HG02642 (cell line): ENCODE data around the gene ANOS1.

Experiments used
- ATAC-seq: cut with Tn5 transposase; IDR thresholded peaks from one replicate; pipeline ENCODE4 v1.9.1; 2021; ENCODE audit warnings: mild to moderate bottlenecking; ENCODE audit not compliant: unreplicated experiment, poor library complexity

Gene ANOS1

GRCh38 chrX:8720136-8720535 lies 11.8 kb downstream of the ANOS1 start:
- no peak for ATAC-seq

- no peak for ATAC-seq
These were observed 14.6 kb downstream of the ANOS1 start for GRCh38 chrX:8717354-8717753.

GRCh38 chrX:8714164-8714563 lies 17.8 kb downstream of the ANOS1 start:
- ATAC-seq = no peak

- no peak for ATAC-seq
These were observed 20.5 kb downstream of the ANOS1 start for GRCh38 chrX:8711401-8711800.

GRCh38 chrX:8704184-8704583 lies 27.8 kb downstream of the ANOS1 start:
- no peak for ATAC-seq

GRCh38 chrX:8692871-8693270 lies 39.1 kb downstream of the ANOS1 start:
- no peak for ATAC-seq

- no peak for ATAC-seq
These were observed 42.5 kb downstream of the ANOS1 start for GRCh38 chrX:8689473-8689872.

GRCh38 chrX:8688776-8689175 lies 43.2 kb downstream of the ANOS1 start:
- ATAC-seq = no peak

GRCh38 chrX:8684201-8684965 lies 47.6 kb downstream of the ANOS1 start:
- no peak for ATAC-seq

- ATAC-seq = no peak
These were observed 48.2 kb downstream of the ANOS1 start for GRCh38 chrX:8683687-8684086.

GRCh38 chrX:8679550-8679949 lies 52.4 kb downstream of the ANOS1 start:
- no peak for ATAC-seq

- ATAC-seq = no peak
These were observed 56.8 kb downstream of the ANOS1 start for GRCh38 chrX:8675006-8675630.

GRCh38 chrX:8673201-8673600 lies 58.7 kb downstream of the ANOS1 start:
- no peak for ATAC-seq

GRCh38 chrX:8672176-8672575 lies 59.8 kb downstream of the ANOS1 start:
- ATAC-seq = no peak

- ATAC-seq = no peak
These were observed 63.1 kb downstream of the ANOS1 start for GRCh38 chrX:8668813-8669212.

- ATAC-seq = no peak
These were observed 68.6 kb downstream of the ANOS1 start for GRCh38 chrX:8663325-8663724.

GRCh38 chrX:8657883-8658282 lies 74.1 kb downstream of the ANOS1 start:
- no peak for ATAC-seq

- ATAC-seq = no peak
These were observed 78.0 kb downstream of the ANOS1 start for GRCh38 chrX:8653956-8654355.

- no peak for ATAC-seq
These were observed 82.0 kb downstream of the ANOS1 start for GRCh38 chrX:8649969-8650368.

- no peak for ATAC-seq
These were observed 84.8 kb downstream of the ANOS1 start for GRCh38 chrX:8647176-8647575.

GRCh38 chrX:8639949-8640475 lies 91.9 kb downstream of the ANOS1 start:
- no peak for ATAC-seq

- ATAC-seq = no peak
These were observed 95.4 kb downstream of the ANOS1 start for GRCh38 chrX:8636497-8636896.
